Adrenal gland (tissue), 5 donors: Measurements from ENCODE around the gene FIP1L1.
"Not testable (repeated sequence)": the region's sequence is repeated elsewhere in the genome, so short reads cannot be mapped to it uniquely, and the experiment has no call there.

ENCODE experiments used
- POLR2A ChIP-seq, 2 donors: fragments of 450-650 bp; IDR thresholded peaks; one replicate each; pipeline ENCODE4 v1.6.1; 2017; ENCODE audit warnings: antibody characterized with exemption in 2 of 2, mild to moderate bottlenecking in 2 of 2, moderate library complexity in 1 of 2
- TF ChIP-seq, protein P1 (sequence below), 6 experiments: fragments of 450-650 bp in 4 of 6; fragments of 200-600 bp in 2 of 6; sonication (generic) in 1 of 6; IDR thresholded peaks; 1 replicate in 5 of 6; 2 replicates in 1 of 6; pipeline versions ENCODE4 v1.5.1 to v1.8.0; 2016 to 2021; ENCODE audit warnings: antibody characterized with exemption in 6 of 6, mild to moderate bottlenecking in 2 of 6, moderate library complexity in 1 of 6
- donor health status: DM: no; HTN: no; CAD: no.

GRCh38 chr4:53466576-53466975 lies 89.1 kb downstream of the FIP1L1 start:
- not testable (repeated sequence) for TF ChIP-seq POLR2A (IDR thresholded peaks at IDR 0.05)
- TF ChIP-seq, protein P1, sequence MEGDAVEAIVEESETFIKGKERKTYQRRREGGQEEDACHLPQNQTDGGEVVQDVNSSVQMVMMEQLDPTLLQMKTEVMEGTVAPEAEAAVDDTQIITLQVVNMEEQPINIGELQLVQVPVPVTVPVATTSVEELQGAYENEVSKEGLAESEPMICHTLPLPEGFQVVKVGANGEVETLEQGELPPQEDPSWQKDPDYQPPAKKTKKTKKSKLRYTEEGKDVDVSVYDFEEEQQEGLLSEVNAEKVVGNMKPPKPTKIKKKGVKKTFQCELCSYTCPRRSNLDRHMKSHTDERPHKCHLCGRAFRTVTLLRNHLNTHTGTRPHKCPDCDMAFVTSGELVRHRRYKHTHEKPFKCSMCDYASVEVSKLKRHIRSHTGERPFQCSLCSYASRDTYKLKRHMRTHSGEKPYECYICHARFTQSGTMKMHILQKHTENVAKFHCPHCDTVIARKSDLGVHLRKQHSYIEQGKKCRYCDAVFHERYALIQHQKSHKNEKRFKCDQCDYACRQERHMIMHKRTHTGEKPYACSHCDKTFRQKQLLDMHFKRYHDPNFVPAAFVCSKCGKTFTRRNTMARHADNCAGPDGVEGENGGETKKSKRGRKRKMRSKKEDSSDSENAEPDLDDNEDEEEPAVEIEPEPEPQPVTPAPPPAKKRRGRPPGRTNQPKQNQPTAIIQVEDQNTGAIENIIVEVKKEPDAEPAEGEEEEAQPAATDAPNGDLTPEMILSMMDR (IDR thresholded peaks at IDR 0.05) = not testable (repeated sequence)
